HG02943 (cell line): ENCODE measurements around the gene DEFB125.
"Not testable (repeated sequence)": the region's sequence is repeated elsewhere in the genome, so short reads cannot be mapped to it uniquely, and the experiment has no call there.

Experiments used
- ATAC-seq: cut with Tn5 transposase; IDR thresholded peaks from one replicate; pipeline ENCODE4 v1.9.1; 2021; ENCODE audit warnings: mild to moderate bottlenecking, low read depth, moderate library complexity; ENCODE audit not compliant: unreplicated experiment

Gene DEFB125, protein sequence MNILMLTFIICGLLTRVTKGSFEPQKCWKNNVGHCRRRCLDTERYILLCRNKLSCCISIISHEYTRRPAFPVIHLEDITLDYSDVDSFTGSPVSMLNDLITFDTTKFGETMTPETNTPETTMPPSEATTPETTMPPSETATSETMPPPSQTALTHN

DNA sequence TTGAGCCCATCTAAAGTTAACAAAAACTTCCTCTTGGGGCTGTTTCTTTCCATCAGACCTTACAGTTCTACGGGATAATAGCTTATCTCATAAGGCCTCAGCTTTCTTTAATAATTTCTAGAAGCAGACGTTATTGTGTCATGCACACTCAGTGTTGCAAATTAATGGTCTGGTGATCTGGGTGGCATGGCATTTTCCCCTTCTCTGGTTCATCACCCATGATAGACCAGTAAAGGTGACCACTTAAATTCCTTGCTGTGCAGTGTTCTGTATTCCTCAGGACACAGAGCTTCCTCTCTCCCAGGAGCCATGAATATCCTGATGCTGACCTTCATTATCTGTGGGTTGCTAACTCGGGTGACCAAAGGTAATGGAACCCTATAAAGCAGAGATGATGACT lies at the start of gene DEFB125:
TSS of gene DEFB125 (plus strand) at position 272 of the 400 bp plus-strand sequence. CDS start at position 310, 38 bp downstream.
- no peak for ATAC-seq

DNA sequence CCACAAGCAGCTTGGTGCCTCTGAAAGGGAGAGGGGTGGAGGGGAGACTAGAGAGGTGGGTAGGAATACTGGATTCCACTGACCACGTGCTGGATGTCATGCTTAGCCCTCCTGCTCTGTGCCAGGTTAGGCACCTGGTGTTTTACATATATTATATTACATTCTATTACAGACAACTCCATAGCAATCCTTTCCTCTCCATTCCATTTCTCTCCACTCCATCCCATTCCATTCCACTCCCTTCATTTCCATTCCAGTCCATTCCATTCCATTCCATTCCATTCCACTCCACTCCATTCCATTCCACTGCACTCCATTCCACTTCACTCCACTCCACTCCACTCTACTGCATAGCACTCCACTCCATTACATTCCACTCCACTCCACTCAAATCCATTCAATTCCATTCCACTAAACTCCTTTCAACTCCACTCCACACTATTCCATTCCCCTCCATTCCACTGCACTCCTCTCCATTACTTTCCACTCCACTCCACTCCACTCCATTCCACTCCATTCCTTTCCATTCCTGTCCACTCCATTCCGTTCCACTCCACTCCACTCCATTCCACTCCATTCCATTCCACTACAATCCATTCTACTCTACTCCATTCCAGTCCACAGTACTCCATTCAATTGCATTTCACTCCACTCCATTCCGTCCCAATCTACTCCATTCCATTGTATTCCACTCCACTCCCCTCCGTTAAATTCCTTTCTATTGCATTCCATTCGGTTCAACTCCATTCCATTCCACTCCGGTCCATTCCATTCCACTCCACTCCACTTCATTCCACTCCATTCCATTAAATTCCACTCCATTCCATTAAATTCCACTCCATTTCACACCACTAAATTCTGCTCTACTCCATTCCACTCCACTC lies 27.2 kb upstream of the DEFB125 start:
- no peak for ATAC-seq

GRCh38 chr20:61230-61629 lies 26.2 kb upstream of the DEFB125 start:
- no peak for ATAC-seq

GRCh38 chr20:61757-62156 lies 25.7 kb upstream of the DEFB125 start:
- ATAC-seq: no peak

DNA sequence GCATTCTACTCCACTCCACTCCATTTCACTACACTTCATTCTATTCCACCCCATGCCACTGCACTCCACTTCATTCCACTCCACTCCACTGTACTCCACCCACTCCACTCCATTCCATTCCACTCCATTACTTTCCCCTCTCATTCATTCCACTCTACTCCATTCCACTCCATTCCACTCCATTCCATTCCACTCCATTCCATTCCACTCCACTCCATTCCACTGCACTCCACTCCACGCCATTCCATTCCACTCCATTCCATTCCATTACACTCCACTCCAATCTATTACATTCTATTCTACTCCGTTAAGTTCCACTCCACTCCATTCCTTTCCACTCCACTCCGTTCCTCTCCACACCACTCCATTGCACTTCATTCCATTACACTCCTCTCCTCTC lies 25.0 kb upstream of the DEFB125 start:
- no peak for ATAC-seq

DNA sequence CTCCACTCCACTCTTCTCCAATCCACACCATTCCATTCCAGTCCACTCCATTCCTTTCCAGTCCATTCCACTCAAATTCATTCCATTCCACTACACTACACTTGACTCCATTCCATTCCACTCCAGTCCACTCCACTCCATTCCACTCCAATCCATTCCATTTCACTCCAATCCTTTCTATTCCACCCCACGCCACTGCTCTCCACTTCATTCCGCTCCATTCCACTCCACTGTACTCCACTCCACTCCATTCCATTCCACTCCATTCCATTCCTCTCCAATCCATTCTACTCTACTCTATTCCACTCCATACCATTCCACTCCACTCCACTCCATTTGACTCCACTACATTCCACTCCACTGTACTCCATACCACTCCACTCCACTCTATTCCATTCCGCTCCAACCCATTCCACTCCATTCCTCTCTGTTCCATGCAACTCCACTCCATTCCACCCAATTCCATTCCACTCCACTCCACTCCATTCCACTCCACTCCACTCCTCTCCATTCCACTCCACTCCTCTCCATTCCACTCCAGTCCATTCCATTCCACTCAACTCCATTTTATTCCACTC lies 23.4 kb upstream of the DEFB125 start:
- ATAC-seq: no peak

DNA sequence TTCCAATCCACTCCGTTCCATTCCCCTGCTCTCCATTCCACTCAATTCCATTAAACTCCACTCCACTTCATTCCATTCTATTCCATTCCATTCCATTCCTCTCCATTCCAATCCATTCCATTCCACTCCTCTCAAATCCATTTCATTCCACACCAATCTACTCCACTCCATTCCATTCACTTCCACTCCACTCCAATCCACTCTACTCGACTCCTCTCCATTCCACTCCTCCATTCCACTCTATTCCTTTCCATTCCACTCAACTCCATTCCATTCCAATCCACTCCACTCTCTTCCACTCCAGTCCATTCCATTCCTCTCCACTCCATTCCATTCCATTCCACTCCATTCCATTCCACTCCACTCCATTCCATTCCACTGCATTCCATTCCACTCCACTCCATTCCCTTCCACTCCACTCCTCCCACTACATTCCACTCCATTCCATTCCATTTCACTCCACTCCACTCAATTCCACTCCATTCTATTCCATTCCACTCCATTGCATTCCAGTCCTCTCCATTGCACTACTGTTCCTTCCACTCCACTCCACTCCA lies 22.6 kb upstream of the DEFB125 start:
- no peak for ATAC-seq

GRCh38 chr20:77231-77630 lies 10.2 kb upstream of the DEFB125 start:
- ATAC-seq: no peak

- no peak for ATAC-seq
Measured at GRCh38 chr20:78338-78737, 9.1 kb upstream of the DEFB125 start.

GRCh38 chr20:79565-79964 lies 7.9 kb upstream of the DEFB125 start:
- ATAC-seq: no peak

DNA sequence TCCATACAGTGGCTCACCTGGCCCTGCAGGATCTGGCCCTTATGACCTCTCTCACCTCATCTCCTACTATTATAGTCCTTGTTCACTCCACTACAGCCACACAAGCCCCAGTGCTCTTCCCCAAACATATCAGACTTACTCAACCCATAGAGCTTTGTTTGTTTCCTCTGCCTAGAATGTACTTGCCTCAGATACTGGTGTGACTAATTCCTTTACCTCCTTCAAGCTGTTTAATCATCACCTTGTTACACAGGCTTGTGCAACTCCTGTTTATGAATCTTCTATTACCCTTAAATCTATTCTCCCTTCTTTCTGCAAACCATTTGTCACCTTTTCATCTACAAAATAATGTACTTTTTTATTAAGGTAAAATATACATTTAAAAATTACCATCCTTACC lies 3.2 kb downstream of the DEFB125 start:
- ATAC-seq: no peak

- ATAC-seq: no peak
Measured at GRCh38 chr20:93641-94040, 6.2 kb downstream of the DEFB125 start.

- no peak for ATAC-seq
Measured at GRCh38 chr20:95215-95614, 7.7 kb downstream of the DEFB125 start.

GRCh38 chr20:97691-98090 lies 10.2 kb downstream of the DEFB125 start:
- not testable (repeated sequence) for ATAC-seq

DNA sequence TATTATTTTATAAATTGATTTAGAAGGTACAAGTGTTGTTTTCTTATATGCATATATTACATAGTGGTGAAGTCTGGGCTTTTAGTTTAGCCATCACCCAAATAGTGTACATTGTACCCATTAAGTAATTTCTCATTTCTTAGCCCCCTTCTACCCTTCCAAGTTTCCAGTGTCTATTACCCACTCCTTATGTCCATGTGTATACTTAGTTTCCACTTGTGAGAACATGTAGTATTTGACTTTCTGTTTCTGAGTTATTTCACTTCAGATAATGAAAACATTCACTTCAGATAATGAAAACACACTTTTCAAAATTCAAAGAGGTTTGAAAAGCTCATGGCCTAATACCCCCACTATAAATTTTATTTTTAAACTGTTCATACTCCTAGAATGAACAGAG lies 14.5 kb downstream of the DEFB125 start:
- no peak for ATAC-seq

- ATAC-seq: no peak
Measured at GRCh38 chr20:103456-103855, 16.0 kb downstream of the DEFB125 start.

- no peak for ATAC-seq
Measured at GRCh38 chr20:112396-112795, 24.9 kb downstream of the DEFB125 start.

DNA sequence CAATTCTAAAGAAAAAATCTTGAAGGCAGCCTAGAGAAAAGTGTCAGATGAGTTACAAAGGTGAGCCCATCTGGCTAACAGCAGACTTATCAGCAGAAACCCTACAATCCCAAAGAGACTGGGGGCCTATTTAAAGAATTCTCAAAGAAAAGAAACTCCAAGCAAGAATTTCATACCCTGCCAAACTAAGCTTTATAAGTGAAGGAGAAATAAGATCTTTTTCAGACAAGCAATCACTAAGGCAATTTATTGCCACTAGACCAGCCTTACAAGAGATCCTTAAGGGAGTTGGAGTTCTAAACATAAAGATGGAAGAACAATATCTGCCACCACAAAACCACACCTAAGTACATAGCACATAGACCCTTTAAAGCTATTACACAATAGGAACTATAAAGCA lies 30.0 kb downstream of the DEFB125 start:
- no peak for ATAC-seq

DNA sequence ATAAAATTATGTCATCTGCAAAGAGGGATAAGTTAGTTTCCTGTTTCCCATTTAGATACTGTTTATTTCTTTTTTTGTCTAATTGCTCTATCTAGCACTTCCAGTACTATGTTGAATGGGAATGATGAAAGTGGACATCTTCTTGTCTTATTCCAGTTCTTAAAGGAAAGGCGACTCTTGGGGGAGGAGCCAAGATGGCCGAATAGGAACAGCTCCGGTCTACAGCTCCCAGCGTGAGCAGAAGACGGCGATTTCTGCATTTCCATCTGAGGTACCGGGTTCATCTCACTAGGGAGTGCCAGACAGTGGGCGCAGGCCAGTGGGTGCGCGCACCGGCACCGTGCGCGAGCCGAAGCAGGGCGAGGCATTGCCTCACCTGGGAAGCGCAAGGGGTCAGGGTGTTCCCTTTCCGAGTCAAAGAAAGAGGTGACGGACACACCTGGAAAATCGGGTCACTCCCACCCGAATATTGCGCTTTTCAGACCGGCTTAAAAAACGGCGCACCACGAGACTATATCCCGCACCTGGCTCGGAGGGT lies 42.4 kb downstream of the DEFB125 start:
- ATAC-seq: not testable (repeated sequence)

DNA sequence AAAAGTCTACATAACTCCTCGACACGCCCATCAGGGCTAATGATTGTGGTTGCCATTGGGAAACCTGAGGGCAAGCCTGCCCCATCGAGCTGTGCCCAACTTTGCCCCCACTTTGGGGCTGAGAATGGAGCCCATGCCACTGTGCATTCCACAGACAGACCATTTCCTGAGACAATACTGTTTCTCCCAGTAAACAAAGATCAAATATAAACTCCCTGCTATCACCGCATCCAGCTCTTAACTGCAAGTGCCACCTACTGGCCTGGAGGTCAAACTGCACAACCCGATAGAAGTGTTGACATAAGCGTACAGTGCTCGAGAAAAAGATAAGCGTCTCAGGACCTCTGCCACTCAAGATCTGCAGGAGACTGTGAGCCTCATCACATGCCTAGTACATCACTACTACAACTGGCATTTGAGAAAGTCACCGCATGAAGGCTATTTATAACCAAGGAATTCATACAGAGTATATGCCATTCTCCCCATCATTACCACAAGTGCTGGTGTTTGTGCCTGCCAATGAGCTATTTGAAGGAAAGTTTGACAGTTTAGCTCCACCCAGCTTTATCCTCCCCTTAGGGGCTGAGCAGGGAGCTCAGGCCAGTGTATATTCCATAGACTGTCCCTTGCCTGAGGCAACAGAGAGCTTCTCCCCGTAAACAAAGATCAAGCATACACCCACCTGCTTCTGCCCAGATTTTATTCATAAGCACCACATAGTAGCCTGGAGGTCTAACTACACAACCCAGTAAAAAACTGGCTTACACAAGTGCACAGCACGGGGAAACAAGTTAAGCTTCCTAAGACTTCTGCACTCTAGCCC lies 50.4 kb downstream of the DEFB125 start:
- ATAC-seq: no peak
